Skeletal muscle cell (primary cell): ENCODE data around the gene HIRA.
"Not testable (repeated sequence)": the region's sequence is repeated elsewhere in the genome, so short reads cannot be mapped to it uniquely, and the experiment has no call there.

Experiments used
- DNase-seq: peaks from one replicate; pipeline ENCODE4 v3.0.0-alpha.2; 2010; ENCODE audit warnings: low read depth
- H3K4me3 ChIP-seq: 2 replicates; pipeline ENCODE4 v1.5.1; 2011; ENCODE audit warnings: low read depth, mild to moderate bottlenecking, control low read depth, low read length, moderate library complexity

HIRA gene

DNA sequence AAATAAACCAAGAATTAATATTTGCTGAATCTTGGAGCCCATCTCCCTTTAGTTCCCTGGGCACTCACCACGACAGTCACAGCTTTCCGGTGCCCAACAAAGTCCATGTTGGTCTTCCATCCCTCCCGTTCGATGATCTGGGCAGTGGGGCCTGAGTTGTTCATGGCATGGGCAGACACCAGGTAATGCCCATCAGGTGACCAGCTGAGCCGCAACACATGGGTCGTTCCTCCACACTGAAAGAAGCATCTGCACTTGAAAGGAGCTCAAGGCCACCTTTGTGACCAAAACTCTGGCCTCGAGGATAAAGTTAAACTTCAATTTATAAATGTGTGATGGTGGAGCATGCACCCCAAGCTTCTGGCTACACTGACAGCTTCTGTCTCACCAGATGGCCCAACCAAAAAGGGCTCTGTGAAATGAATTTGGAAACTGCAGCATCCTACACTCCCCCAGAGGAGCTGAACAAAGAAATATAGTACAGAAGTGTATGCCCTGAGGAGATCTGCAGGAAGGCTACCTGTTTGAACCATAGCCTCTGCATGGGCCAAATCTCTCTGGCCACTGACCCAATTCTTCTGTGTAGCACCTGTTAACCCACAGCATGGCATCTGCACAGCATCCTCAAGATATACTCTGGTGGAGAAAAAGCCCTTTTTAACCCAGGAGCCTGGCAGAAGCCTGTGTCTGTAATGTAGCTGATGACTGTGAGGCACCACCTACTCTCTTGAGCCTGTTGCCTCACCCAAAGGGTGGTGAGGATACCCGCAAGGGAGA is 37.1 kb downstream of the HIRA start:
- no peak overlapping the region for H3K4me3 ChIP-seq
- no peak for DNase-seq

GRCh38 chr22:19393704-19394103 is 37.8 kb downstream of the HIRA start:
- no peak overlapping the region for H3K4me3 ChIP-seq
- DNase-seq, result no peak

DNA sequence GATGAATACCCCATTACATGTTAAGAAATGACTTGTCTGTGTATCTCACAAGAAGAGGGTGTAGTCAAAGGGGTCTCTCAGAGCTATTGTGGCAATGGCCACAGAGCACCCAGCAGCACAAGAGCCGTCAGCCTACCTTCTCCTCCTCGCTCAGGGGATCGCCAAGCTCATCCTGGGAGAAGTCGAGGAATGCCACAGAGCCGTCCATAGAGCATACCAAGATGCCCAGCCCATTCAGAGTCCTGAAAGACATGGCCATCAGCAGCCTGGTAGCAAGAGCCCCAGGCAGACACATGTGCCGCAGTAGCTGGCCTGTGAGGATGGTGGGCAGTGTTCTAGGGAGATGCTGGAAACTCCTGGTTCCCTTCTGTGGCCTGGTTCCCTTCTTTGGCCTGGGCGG is 44.0 kb downstream of the HIRA start:
- no peak for DNase-seq
- H3K4me3 ChIP-seq, result no peak overlapping the region

DNA sequence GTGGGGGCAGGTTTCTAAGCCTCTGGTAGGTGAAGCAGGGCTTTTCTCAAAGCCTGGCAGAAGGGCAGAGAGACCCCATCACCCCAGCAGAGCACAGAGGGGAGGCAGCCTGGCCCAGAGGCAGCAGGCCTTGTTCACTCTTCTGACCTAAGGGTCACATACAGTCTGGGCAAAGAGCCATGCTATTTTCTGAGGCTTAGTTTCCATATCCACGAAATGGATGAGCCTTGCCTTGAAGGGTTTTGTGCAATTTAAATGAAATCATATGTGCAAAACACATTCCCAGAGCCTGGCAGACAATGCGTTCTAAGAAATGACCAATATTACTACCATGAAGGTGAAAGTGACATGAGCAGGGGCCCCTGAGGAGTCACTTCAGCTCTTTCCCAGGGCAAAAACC is 44.5 kb downstream of the HIRA start:
- no peak overlapping the region for H3K4me3 ChIP-seq
- DNase-seq, result no peak

DNA sequence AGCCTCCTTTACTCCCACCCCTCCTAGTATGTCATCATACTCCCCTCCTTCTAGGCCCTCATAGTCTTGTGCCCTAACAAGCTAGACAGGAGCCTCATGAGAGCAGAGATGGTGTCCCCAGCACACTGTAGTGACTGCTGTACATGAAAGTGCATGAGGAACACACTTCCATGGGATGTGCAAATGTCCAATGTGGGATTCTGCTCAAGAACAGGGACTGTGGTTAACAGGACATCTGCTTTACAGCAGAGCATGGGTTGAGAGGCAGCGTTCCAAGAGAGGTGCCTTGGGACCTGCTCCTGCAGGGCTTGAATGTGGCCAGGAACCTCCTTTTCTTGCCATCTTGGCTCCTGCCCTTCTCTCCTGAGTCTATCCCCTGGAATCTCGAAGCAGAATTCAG is 45.3 kb downstream of the HIRA start:
- H3K4me3 ChIP-seq, result no peak overlapping the region

GRCh38 chr22:19385221-19385906 is 46.2 kb downstream of the HIRA start:
- H3K4me3 ChIP-seq, result no peak overlapping the region
- no peak for DNase-seq

More for the DNA sequence above, 45.3 kb downstream of the HIRA start:
- no peak for DNase-seq

DNA sequence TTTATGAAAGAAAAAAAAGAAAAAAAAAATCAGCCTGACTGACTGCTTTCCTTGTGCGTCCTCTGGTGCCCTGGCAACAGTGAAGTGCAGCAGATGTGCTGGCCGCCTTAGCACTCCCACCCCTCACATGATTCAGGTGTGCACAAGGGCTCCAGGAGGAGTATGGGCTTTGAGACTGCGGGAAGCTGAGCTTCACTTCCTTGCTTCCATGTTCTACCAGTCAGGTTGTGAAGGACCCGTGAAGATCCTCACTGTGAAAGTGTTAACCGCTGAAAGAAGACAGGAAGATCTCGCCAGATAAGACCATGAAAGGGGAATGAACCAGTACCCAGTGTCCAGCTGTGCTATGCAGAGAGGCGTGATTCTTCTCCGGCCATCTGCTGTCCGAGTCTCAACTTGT is 48.2 kb downstream of the HIRA start:
- no peak for DNase-seq
- no peak overlapping the region for H3K4me3 ChIP-seq

- DNase-seq, result no peak
Observed at GRCh38 chr22:19382240-19382639, 49.3 kb downstream of the HIRA start.

DNA sequence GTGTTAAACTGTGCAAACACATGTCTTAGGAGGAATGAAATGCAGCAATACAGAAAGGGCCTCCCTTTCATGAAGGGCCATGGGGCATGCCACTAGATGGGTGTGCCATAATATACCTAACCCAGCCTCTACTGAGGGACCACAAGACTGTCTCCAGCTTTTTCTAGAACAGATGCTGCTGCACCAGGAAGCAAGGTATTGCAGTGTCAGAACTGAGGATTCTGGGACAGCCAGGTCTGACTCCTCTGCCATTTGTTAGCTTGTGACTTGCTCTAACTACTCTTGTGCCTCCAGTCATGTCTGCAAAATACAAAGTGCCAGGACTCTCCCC is 53.2 kb downstream of the HIRA start:
- no peak for DNase-seq
- no peak overlapping the region for H3K4me3 ChIP-seq

More at GRCh38 chr22:19382240-19382639, 49.3 kb downstream of the HIRA start:
- no peak overlapping the region for H3K4me3 ChIP-seq

GRCh38 chr22:19377565-19378343 is 53.8 kb downstream of the HIRA start:
- no peak overlapping the region for H3K4me3 ChIP-seq
- DNase-seq, result no peak

- no peak overlapping the region for H3K4me3 ChIP-seq
- no peak for DNase-seq
Observed at GRCh38 chr22:19376971-19377370, 54.6 kb downstream of the HIRA start.

- H3K4me3 ChIP-seq, result no peak overlapping the region
- no peak for DNase-seq
Observed at GRCh38 chr22:19376247-19376646, 55.3 kb downstream of the HIRA start.

DNA sequence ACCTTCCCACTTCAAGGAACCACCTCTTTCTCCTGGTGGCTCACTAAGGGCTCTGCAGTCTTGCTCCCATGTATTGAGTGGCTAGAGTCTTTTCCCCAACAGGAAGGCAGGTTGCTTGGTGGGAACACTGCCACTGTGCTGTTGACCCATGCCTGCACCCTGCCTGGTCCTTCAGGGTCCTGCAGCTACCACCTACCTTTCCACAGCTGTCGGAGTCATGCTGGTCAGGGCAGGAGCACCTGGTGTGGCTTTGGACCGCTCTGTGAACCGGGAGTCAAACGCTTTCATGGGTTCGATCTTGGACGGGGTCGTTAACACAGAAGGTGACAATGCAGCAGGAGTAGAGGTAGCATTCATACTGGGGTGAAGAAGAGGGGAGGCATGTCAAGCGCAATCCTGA is 56.1 kb downstream of the HIRA start:
- no peak overlapping the region for H3K4me3 ChIP-seq
- no peak for DNase-seq

DNA sequence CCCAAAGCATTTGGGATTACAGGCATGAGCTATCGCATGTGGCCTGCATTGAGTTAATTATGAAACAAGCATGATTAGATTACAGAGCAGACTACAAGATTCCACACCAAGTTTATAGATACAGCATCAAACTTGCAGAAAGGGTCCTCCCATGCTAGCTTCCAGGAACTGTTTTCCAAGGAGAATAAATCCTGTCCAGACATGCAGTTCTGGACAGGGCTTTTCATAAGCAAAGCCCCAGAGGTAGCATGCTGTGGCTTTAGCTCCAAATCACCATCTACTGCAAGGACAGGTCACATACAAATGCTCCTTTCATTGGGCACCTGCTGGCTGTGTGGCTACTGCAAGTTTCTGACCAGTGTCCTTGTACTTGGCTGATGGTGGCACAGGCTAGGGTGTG is 57.1 kb downstream of the HIRA start:
- no peak for DNase-seq

GRCh38 chr22:19373450-19373849 is 58.1 kb downstream of the HIRA start:
- no peak overlapping the region for H3K4me3 ChIP-seq
- DNase-seq, result no peak

More for the DNA sequence above, 57.1 kb downstream of the HIRA start:
- no peak overlapping the region for H3K4me3 ChIP-seq

DNA sequence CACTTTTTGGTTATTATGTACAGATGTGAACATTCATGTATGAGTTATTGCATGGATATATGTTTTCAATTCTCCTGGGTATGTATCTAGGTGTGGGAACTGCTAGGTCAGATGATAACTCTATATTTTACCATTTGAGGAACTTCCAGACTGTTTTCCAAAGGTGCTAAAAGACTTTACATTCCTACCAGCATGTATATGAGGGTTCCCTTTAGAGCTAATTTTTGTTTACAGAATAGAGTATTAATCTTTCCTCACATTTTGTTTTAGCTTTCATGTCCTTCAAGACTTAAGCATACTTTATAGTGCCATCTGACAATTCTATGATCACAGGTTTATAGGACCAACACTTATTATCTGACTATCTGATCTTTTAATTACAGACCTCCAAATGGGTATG is 59.6 kb downstream of the HIRA start:
- no peak overlapping the region for H3K4me3 ChIP-seq
- DNase-seq, result no peak

DNA sequence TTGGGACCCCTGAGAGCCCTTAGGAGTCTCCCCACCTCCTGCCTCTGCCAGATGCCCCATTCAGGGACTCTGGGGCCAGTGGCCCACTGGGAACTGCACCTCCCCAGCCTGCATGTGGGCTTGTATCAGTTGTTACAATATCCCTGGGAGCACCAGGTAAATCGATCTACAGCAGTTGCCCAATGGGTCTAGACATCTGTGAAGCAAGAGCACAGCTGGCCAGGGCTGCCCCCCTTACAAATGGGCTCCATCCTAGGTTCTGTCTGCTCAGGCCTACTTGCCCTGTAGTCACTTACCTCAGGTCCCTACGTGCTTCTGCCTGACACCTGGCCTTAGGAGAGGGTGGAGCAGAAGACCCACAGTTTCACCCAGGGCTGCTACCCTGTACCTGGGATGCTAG is 62.7 kb downstream of the HIRA start:
- H3K4me3 ChIP-seq, result no peak overlapping the region
- DNase-seq, result no peak

- no peak overlapping the region for H3K4me3 ChIP-seq
- no peak for DNase-seq
Observed at GRCh38 chr22:19367763-19368367, 63.7 kb downstream of the HIRA start.

- not testable (repeated sequence) for DNase-seq, H3K4me3 ChIP-seq
Observed at GRCh38 chr22:19363541-19363940, 68.0 kb downstream of the HIRA start.

DNA sequence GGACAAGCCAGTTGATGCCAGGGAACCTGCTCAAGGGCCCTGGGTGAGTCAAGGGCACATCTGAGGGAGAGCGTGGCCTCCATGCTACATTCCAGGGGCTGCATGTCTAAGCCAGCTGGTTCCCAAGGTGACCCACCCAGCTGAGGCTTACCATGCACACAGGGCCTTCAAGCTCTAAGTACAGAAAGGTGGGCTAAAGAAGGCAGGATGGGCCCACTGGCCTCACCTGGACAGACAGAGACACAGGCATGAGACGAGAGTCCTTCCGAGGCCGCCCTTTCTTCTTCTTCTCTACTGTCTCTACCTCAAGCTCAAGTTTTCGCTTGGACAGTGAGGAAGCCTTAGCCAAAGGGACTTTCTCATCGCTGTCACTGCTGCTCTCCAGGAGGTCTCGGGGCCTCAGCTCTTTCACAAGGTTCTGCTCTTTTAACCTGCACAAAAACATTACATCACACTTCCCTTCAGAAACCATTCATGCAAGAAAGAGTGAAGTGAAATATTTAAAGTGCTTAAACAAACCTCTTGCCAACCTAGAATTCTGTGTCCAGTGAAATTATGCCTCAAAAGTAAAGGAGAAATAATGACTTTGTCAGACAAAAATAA is 69.9 kb downstream of the HIRA start:
- no peak overlapping the region for H3K4me3 ChIP-seq
- DNase-seq, result no peak
